ENCODE results near the gene LITAFD.

DNA sequence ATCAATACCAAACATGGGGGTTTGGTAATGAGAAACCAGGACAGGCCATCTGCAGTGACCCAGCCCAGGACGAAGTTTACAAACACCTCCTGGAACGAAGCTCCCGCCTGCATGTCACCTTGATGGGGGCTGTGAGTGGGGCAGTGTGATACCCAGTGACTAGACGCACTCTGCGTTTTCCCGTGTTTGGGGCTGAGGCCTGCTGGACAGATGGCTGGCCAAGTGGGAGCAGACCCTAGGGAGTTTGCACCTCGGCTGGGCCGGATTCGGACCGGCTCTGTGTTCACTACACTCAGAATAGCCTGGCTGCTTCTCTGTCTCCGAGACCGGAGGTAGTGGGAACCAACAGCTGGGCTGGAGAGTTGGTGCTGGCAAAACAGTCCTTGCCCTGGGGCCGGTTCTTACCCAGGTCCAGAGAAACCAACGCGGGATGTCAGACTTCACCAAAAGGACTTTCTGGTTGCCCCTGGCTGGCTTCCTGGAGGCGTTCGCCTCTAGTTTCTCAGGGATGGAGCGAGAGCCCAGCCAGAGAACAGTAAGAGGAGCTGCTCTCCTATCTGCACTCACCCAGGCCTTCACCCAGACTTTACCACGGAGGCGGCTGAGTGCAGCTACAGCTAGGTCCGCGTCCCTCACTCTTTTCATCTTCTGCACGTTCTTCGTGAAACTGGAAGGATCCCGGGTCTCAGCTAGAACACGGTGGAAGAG lies 33.8 kb upstream of the LITAFD start:
- TF ChIP-seq, protein P1, sequence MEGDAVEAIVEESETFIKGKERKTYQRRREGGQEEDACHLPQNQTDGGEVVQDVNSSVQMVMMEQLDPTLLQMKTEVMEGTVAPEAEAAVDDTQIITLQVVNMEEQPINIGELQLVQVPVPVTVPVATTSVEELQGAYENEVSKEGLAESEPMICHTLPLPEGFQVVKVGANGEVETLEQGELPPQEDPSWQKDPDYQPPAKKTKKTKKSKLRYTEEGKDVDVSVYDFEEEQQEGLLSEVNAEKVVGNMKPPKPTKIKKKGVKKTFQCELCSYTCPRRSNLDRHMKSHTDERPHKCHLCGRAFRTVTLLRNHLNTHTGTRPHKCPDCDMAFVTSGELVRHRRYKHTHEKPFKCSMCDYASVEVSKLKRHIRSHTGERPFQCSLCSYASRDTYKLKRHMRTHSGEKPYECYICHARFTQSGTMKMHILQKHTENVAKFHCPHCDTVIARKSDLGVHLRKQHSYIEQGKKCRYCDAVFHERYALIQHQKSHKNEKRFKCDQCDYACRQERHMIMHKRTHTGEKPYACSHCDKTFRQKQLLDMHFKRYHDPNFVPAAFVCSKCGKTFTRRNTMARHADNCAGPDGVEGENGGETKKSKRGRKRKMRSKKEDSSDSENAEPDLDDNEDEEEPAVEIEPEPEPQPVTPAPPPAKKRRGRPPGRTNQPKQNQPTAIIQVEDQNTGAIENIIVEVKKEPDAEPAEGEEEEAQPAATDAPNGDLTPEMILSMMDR (conservative IDR thresholded peaks at IDR 0.05; ENCODE audit: low read depth in 2 of 2): no peak
- TF ChIP-seq EZH2 (IDR thresholded peaks at IDR 0.05; ENCODE audit: low read depth, unreplicated experiment) (no peak), POLR2AphosphoS5 (IDR thresholded peaks at IDR 0.05; ENCODE audit: low read depth) (no peak), ZNF331 (CRISPR knock-in tag; IDR thresholded peaks at IDR 0.05; ENCODE audit: low read depth) (no peak)
- TF ChIP-seq, protein P2, sequence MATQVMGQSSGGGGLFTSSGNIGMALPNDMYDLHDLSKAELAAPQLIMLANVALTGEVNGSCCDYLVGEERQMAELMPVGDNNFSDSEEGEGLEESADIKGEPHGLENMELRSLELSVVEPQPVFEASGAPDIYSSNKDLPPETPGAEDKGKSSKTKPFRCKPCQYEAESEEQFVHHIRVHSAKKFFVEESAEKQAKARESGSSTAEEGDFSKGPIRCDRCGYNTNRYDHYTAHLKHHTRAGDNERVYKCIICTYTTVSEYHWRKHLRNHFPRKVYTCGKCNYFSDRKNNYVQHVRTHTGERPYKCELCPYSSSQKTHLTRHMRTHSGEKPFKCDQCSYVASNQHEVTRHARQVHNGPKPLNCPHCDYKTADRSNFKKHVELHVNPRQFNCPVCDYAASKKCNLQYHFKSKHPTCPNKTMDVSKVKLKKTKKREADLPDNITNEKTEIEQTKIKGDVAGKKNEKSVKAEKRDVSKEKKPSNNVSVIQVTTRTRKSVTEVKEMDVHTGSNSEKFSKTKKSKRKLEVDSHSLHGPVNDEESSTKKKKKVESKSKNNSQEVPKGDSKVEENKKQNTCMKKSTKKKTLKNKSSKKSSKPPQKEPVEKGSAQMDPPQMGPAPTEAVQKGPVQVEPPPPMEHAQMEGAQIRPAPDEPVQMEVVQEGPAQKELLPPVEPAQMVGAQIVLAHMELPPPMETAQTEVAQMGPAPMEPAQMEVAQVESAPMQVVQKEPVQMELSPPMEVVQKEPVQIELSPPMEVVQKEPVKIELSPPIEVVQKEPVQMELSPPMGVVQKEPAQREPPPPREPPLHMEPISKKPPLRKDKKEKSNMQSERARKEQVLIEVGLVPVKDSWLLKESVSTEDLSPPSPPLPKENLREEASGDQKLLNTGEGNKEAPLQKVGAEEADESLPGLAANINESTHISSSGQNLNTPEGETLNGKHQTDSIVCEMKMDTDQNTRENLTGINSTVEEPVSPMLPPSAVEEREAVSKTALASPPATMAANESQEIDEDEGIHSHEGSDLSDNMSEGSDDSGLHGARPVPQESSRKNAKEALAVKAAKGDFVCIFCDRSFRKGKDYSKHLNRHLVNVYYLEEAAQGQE (IDR thresholded peaks at IDR 0.05; ENCODE audit: unreplicated experiment): no peak

All from GM23338 (cell line).